Osteocyte (in vitro differentiated cells): ENCODE measurements around the gene PPP1R1B. TPM values are rescaled to one million over a fixed set of nuclear protein-coding genes. Genes with fewer than 3 reads are reported as not detected.

Experiments
- DNase-seq: peaks from one replicate; pipeline ENCODE4 v3.0.0; 2021; ENCODE audit warnings: mixed read lengths; ENCODE audit not compliant: unreplicated experiment; ENCODE audit errors: extremely low spot score
- H3K27ac Mint-ChIP-seq: one replicate; pipeline ENCODE4 v1.8.0; 2021; ENCODE audit warnings: mild to moderate bottlenecking, mixed read lengths; ENCODE audit not compliant: unreplicated experiment
- H3K27me3 Mint-ChIP-seq: one replicate; pipeline ENCODE4 v1.8.0; 2021; ENCODE audit warnings: mixed read lengths; ENCODE audit not compliant: unreplicated experiment
- H3K36me3 Mint-ChIP-seq: one replicate; pipeline ENCODE4 v1.8.0; 2021; ENCODE audit warnings: mixed read lengths; ENCODE audit not compliant: unreplicated experiment
- H3K4me1 Mint-ChIP-seq: one replicate; pipeline ENCODE4 v1.8.0; 2021; ENCODE audit warnings: mixed read lengths; ENCODE audit not compliant: unreplicated experiment
- H3K4me3 Mint-ChIP-seq: one replicate; pipeline ENCODE4 v1.8.0; 2021; ENCODE audit warnings: mild to moderate bottlenecking, moderate library complexity, mixed read lengths; ENCODE audit not compliant: unreplicated experiment
- H3K9me3 Mint-ChIP-seq: one replicate; pipeline ENCODE4 v1.8.0; 2021; ENCODE audit warnings: mixed read lengths; ENCODE audit not compliant: unreplicated experiment
- total RNA-seq: library from RNA; stranded (reverse); gene quantifications from 2 replicates; pipeline ENCODE4 v1.2.1, GENCODE V29; 2021
- TF ChIP-seq, protein P1 (sequence below): fragments of 200-600 bp; sonication (generic); IDR thresholded peaks from 2 replicates; pipeline ENCODE4 v1.5.0; 2021; ENCODE audit warnings: antibody characterized with exemption, mild to moderate bottlenecking, moderate library complexity

The PPP1R1B gene
- total RNA-seq, 1 donor from 2014 or later: 4.5 TPM

DNA sequence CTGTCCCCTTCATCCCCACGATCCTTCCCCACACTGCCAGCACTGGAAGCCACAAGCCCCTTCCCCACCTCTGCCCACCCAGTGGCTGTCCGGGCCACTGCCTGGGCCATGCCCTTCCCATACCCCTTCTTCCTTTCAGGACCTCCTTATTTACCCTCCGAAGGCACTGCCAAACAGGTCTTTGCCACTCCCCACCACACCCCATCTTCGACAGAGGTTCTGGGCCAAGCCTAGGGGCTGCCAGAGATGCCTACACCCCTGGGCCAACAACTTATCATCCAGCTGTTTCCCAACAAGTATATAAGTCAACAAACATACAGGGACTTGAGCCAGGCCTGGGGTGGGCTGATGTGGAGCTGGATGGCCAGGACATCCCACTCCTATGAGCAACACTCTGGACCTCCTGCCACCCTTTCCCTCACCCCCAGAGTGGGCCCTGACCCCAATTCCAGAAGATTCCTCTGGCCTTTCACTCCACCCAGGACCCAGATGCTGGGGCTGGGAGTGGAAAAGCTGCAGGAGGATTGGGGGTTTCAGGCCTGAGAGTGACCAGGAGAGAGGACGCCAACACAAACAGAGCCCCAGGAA is 1.5 kb upstream of the PPP1R1B start:
- no peak overlapping the region for H3K4me3 Mint-ChIP-seq
- TF ChIP-seq, protein P1, sequence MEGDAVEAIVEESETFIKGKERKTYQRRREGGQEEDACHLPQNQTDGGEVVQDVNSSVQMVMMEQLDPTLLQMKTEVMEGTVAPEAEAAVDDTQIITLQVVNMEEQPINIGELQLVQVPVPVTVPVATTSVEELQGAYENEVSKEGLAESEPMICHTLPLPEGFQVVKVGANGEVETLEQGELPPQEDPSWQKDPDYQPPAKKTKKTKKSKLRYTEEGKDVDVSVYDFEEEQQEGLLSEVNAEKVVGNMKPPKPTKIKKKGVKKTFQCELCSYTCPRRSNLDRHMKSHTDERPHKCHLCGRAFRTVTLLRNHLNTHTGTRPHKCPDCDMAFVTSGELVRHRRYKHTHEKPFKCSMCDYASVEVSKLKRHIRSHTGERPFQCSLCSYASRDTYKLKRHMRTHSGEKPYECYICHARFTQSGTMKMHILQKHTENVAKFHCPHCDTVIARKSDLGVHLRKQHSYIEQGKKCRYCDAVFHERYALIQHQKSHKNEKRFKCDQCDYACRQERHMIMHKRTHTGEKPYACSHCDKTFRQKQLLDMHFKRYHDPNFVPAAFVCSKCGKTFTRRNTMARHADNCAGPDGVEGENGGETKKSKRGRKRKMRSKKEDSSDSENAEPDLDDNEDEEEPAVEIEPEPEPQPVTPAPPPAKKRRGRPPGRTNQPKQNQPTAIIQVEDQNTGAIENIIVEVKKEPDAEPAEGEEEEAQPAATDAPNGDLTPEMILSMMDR: no peak
- H3K4me1 Mint-ChIP-seq: peaks cover 20% of the 10 kb centered on the region
- peaks cover 47% of the 10 kb centered on the region for H3K27me3 Mint-ChIP-seq
- no peaks in the 10 kb centered on the region for H3K36me3 Mint-ChIP-seq
- no peak for DNase-seq
- H3K9me3 Mint-ChIP-seq: no peaks in the 10 kb centered on the region
- no peak overlapping the region for H3K27ac Mint-ChIP-seq

DNA sequence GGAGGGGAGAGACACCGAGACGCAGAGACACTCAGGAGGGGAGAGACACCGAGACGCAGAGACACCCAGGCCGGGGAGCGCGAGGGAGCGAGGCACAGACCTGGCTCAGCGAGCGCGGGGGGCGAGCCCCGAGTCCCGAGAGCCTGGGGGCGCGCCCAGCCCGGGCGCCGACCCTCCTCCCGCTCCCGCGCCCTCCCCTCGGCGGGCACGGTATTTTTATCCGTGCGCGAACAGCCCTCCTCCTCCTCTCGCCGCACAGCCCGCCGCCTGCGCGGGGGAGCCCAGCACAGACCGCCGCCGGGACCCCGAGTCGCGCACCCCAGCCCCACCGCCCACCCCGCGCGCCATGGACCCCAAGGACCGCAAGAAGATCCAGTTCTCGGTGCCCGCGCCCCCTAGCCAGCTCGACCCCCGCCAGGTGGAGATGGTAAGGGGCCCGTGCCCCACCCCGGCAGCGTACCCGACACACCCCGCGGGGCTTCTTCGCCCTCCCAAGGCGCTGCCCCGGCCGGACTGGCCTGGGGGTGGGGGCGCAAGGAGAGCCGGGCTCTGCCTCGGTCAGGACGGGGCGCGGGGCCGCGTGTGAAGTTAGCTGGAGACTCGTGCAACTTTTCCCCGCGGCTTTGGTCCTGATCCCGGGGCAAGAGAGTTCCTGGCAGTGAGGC is 427 bp downstream of the PPP1R1B start:
- no peak for DNase-seq
- no peaks in the 10 kb centered on the region for H3K9me3 Mint-ChIP-seq
- H3K27ac Mint-ChIP-seq: no peak overlapping the region
- H3K4me3 Mint-ChIP-seq: peak overlapping the region; percentile 65
- peaks cover 15% of the 10 kb centered on the region for H3K4me1 Mint-ChIP-seq
- no peaks in the 10 kb centered on the region for H3K36me3 Mint-ChIP-seq
- TF ChIP-seq, protein P1: no peak
- peaks cover 60% of the 10 kb centered on the region for H3K27me3 Mint-ChIP-seq

DNA sequence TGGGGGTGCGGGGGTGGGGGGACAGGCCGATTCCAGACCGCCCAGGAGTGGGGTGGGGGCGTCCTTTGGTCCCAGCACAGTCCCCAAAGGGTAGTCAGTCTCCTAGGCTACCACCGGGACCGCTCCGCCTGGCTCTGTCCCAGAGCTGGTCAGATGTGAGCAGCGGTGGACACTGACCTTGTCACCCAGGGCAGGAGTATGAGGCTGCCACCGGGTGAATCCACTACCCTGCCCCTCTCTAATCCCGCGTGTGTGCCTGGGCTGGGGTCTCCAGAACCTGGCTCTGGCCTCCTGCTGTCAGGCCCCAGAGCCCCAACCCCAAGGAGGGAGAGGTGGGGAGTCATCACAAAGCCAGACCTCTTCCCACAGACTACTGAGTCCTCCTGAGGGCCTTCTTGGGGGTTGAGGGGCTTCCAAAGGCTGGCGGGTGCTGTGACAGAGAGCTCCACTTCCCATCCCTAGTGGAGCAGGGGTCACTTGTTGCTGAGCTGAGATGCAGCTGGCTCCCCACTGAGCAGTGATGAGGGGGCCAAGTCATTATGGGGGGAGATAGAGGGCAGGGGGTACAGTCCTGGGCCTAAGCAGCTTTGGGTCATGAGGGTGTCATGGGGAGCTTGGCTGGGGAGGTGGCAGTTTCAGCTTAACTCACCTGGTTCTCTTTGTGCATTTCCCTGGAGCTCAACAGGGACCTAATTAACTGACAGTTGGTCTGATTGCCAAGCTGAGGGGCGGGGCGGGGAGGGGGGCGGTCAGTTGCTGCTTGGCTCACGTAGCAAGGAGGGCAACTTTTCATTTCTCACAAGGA is 1.2 kb downstream of the PPP1R1B start:
- no peak for DNase-seq

DNA sequence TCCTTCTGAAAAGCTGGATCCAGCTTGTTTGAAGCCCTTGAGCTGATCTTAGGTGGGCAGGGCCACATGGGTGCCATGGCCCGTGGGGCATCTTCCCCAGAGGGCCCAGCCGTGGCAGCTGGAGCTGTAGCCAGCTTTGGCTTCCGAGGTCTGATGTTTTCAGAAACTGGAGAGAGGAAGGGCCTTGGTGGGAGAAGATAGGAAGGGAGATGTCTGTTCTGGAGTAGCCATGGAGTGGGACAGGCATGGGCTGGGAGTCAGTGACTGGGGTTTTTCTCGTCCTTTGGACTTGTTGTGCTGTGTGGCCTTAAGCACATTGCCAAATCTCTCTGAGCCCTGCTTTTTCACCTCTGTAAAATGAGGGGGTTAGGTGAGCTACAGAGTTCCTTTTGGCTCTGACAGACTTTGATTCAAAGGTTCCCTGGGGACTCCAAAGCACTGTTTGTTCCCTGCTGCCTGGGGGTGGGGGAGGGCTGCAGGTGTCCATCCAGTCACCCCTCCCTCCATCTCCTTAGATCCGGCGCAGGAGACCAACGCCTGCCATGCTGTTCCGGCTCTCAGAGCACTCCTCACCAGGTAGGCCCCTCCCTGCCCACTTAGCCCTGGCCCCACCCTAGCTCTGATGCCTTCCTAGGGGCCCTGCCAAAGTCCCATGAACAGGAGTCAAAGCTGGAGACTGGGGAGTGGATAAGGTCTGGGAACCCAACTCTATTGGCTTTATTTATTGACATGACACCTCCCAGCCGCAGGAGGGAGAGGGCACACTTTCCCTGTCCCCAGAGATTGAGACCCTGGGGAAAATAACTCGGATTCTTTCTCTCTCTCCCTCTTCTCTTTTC is 2.1 kb downstream of the PPP1R1B start:
- H3K9me3 Mint-ChIP-seq: no peaks in the 10 kb centered on the region
- H3K4me1 Mint-ChIP-seq: peaks cover 12% of the 10 kb centered on the region
- no peaks in the 10 kb centered on the region for H3K36me3 Mint-ChIP-seq
- DNase-seq: no peak
- TF ChIP-seq, protein P1: no peak
- H3K27ac Mint-ChIP-seq: no peak overlapping the region
- H3K27me3 Mint-ChIP-seq: peaks cover 60% of the 10 kb centered on the region
- H3K4me3 Mint-ChIP-seq: no peak overlapping the region

More for the DNA sequence above, 1.2 kb downstream of the PPP1R1B start:
- Mint-ChIP-seq H3K27me3 (peaks cover 60% of the 10 kb centered on the region), H3K27ac (no peak overlapping the region), H3K9me3 (no peaks in the 10 kb centered on the region), H3K36me3 (no peaks in the 10 kb centered on the region), H3K4me1 (peaks cover 14% of the 10 kb centered on the region), H3K4me3 (peak overlapping the region; percentile 48)
- TF ChIP-seq, protein P1: no peak
